Stimulated activated CD4-positive, alpha-beta T cell treated with anti-CD3 and anti-CD28 coated beads, TNF-alpha, amount 100 ng/mL, for 4 hours (primary cell): Measurements from ENCODE around the gene CCDC138.

Source experiments
- DNase-seq, 3 experiments: peaks; one replicate each; pipeline ENCODE4 v3.0.0-alpha.2; 2020; ENCODE audit warnings: low read depth in 3 of 3

Gene CCDC138

GRCh38 chr2:108825254-108825653 is 38.7 kb downstream of the CCDC138 start:
- no peak for DNase-seq

- DNase-seq, result no peak
Observed at GRCh38 chr2:108825736-108826135, 39.2 kb downstream of the CCDC138 start.

DNA sequence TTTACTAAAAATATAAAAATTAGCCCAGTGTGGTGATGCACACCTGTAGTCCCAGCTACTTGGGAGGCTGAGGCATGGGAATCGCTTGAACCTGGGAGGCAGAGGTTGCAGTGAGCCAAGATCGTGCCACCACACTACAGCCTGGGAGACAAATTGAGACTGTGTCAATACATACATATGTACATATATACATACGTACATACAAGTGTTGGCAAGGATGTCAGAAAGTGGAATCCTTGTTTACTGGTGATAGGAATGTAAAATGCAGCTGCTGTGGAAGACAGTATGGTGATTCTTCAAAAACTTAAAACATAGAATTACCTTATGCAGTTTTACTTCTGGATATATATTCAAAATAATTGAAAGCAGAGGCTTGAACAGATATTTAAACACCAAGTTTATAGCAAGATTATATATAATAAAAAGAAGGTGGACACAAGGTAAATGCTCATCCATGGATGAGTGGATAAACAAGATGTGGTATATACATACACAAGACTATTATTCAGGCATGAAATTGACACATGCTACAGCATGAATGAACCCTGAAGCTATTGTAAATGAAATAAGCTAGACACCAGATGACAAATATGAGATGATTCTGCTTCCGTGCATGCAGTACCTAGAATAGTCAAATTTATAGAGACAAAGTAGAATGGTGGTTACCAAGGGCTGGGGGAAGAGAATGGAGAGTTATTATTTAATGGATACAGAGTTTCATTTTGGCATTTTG is 43.2 kb downstream of the CCDC138 start:
- DNase-seq, result no peak

DNA sequence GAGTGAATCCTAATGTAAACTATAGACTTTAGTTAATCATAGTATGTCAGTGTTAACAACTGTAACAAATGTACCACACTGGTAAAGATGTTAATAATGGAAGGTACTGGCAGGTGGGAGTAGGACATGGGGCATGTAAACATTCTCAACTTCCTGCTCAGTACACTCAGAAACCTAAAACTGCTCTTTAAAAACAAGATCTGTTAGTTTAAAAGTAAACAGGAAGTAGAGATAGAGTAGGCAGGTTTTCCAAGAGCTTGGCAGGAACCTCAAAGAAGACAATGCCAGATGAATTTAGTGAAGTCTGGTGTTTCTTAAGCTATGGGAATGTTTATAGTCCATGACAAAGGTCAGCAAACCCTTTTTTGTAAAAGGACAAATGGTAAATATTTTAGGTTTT is 46.6 kb downstream of the CCDC138 start:
- DNase-seq, result no peak

DNA sequence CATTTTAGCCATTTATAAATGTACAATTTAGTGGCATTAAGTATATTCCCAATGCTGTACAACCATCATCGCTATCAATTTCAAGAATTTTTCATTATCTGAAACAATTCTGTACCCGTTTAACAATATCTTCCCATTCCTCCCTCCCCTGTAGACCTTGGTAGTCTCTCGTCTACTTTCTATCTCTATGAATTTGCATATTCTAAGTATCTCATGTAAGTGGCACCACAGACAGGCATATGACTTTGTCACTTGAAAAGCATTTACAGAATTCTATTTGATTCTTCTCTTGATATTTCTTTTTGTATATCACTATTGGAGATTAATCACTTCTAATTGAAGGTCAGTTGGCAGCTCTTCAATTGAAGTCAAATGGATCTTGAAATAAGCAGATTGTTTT is 48.0 kb downstream of the CCDC138 start:
- DNase-seq, result no peak

GRCh38 chr2:108835040-108835439 is 48.5 kb downstream of the CCDC138 start:
- no peak for DNase-seq

DNA sequence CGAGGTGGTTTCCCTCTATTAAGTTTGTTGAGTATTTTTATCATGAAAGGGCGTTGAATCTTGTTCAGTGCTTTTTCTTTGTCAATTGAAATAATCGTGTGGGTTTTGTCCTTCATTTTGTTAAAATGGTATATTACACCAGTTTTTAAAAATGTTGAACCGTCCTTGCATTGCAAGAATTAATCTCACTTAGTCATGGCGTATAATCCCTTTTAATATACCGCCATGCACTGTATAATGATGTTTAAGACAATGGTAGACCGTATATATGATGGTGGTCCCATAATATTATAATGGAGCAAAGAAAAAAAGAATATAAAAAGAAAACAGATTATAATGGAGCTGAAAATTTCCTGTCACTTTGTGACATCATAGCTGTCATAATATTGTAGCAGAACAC is 50.6 kb downstream of the CCDC138 start:
- no peak for DNase-seq

- DNase-seq, result no peak
Observed at GRCh38 chr2:108841506-108841905, 54.9 kb downstream of the CCDC138 start.

DNA sequence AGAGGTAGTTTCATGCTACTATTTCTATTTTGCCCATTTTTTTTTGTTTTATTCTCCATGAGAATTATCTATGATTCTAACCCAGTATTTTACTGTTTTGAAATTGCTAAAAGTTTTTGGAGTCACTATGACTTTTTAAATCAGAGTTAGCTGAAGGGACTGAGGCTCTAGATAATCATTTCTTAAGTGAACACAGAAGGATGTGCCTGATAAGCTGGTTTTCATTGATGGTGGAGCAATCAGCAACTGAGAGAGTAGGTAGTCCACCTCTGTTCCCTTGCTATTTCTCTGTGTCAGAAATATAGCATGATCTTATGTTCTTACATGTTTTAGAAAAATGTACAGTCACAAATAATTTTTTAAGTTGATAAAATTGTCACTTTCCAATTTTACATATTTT is 59.4 kb downstream of the CCDC138 start:
- no peak for DNase-seq

GRCh38 chr2:108847000-108847399 is 60.4 kb downstream of the CCDC138 start:
- no peak for DNase-seq

GRCh38 chr2:108852375-108852774 is 65.8 kb downstream of the CCDC138 start:
- DNase-seq, result no peak

GRCh38 chr2:108853421-108853820 is 66.8 kb downstream of the CCDC138 start:
- no peak for DNase-seq

DNA sequence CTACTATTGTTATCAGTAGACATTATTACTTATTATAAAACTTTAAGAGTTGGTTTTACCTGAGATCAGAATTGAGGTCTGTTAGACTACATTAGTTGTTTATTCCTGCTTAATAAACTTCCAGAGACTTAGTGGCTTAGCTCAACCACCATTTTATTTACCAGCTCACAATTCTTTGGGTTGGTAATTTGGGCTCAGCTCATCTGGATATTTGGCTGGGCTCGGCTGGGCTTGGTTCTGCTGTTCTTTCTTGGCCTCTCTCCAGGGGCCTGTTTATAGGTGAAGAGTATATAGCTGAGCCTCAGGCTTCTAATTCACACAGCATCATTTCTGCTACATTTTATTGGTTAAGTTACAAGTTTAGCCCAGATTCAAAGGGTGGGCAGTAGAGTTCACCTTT is 67.9 kb downstream of the CCDC138 start:
- DNase-seq, result no peak

- DNase-seq, result no peak
Observed at GRCh38 chr2:108855194-108855593, 68.6 kb downstream of the CCDC138 start.

- no peak for DNase-seq
Observed at GRCh38 chr2:108858894-108859293, 72.3 kb downstream of the CCDC138 start.

DNA sequence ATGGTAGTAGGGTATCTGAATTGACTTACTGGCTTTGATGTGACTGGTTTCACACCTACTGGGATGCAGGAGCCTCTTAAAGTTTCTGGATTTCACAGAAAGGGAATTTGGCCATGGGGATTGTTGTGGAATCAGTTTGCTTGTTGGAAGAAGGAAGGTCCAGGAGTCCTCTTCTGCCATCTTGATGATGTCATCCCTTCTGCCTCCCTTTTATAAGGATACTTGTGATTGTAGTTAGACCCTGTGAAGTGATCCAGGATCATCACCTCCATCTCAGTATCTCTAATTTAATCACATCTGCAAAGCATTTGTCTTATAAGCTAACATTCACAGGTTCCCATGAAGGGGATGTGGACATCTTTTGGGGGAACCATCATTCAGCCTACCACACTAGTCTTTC is 79.5 kb downstream of the CCDC138 start:
- DNase-seq, result no peak

DNA sequence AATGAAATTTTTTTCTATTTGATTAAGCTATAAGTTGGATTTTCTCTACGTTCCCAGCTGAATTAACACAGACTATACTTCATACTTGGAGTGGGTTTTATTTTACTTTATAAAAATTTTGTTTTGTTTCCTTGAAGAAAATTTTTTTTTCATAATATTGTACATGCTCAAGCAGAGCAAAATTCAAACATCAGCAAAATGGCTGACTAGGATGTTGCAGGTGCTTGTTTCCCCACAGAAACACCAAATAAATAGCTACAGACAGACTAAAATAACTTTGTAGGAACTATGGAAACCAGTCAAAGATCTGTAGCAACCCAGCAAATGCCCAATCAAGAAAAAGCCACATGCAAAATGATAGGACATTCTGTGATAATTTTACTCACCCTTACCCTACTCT is 82.3 kb downstream of the CCDC138 start:
- no peak for DNase-seq

GRCh38 chr2:108869542-108869941 is 83.0 kb downstream of the CCDC138 start:
- DNase-seq, result no peak

DNA sequence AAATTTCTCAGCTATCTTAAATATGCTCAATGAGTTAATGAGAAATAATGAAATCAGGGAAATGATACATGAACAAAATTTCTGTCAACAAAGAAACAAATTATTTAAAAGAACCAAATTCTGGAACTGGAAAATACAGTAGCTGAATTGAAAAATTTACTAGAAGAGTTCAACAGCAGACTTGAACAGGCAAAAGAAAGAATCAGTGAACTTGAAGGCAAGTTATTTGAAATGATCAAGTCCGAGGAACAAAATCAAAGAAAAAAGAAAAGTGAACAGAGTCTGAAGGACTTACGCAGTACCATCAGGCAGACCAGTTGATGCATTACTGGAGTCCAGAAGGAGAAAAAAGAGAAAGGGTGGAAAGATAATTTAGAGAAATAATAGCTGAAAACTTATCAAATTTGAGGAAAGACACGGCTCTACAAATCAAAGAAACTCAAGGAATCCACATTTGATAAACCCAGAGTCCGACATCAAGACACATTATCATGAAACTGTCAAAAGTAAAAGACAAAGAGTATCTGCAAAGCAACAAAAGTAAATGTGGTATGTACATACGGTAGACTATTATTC is 83.6 kb downstream of the CCDC138 start:
- DNase-seq, result no peak

GRCh38 chr2:108877506-108877905 is 90.9 kb downstream of the CCDC138 start:
- no peak for DNase-seq

- DNase-seq, result no peak
Observed at GRCh38 chr2:108878276-108878675, 91.7 kb downstream of the CCDC138 start.

- DNase-seq, result no peak
Observed at GRCh38 chr2:108884619-108885018, 98.0 kb downstream of the CCDC138 start.

GRCh38 chr2:108889907-108890306 is 103.3 kb downstream of the CCDC138 start:
- DNase-seq, result no peak

DNA sequence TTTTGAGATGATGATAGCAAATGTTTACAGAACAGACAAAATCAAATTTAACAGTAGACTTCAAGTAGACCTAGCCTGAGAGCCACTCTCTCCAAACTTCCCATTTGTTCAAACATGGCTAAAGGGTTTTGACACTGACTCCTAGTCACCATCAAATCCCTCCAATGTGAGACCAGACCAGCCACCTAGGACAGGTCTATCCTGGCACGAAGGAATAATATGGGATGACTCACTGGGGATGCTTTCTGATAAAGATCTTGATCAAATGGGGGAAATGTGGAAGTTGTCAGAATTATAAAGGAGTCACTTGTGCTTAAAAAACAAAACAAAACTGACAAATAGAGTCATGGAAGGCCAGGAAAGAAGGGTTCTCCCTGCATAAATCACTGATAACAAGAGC is 106.7 kb downstream of the CCDC138 start:
- no peak for DNase-seq
